ENCODE data around the gene HAUS3.

HAUS3 gene

GRCh38 chr4:2273221-2273620 is 31.3 kb upstream of the HAUS3 start:
- TF ChIP-seq SPI1 (IDR thresholded peaks at IDR 0.05; ENCODE audit: borderline replicate concordance, low read depth): no peak
- TF ChIP-seq REST (IDR thresholded peaks at IDR 0.05; ENCODE audit: insufficient replicate concordance, low read depth): no peak
- no peak for TF ChIP-seq GABPA (IDR thresholded peaks at IDR 0.05; ENCODE audit: low read depth)
- no peak for TF ChIP-seq POLR2AphosphoS5 (IDR thresholded peaks at IDR 0.05; ENCODE audit: low read depth)
- TF ChIP-seq, protein P1, sequence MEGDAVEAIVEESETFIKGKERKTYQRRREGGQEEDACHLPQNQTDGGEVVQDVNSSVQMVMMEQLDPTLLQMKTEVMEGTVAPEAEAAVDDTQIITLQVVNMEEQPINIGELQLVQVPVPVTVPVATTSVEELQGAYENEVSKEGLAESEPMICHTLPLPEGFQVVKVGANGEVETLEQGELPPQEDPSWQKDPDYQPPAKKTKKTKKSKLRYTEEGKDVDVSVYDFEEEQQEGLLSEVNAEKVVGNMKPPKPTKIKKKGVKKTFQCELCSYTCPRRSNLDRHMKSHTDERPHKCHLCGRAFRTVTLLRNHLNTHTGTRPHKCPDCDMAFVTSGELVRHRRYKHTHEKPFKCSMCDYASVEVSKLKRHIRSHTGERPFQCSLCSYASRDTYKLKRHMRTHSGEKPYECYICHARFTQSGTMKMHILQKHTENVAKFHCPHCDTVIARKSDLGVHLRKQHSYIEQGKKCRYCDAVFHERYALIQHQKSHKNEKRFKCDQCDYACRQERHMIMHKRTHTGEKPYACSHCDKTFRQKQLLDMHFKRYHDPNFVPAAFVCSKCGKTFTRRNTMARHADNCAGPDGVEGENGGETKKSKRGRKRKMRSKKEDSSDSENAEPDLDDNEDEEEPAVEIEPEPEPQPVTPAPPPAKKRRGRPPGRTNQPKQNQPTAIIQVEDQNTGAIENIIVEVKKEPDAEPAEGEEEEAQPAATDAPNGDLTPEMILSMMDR (IDR thresholded peaks at IDR 0.05; ENCODE audit: insufficient read depth, low read length): no peak
- Histone ChIP-seq H3K4me3 (replicated peaks; ENCODE audit: insufficient read depth, low read length) (no peak overlapping the region), H3K27ac (replicated peaks) (no peak overlapping the region), H3K27me3 (ENCODE audit: insufficient read depth, poor library complexity, severe bottlenecking) (no peaks in the 10 kb centered on the region)
- no peak for DNase-seq (ENCODE audit: low read depth in 1 of 2, low spot score in 1 of 2)

- no peak overlapping the region for H3K4me3 ChIP-seq (replicated peaks; ENCODE audit: insufficient read depth, low read length)
- no peaks in the 10 kb centered on the region for H3K27me3 ChIP-seq (ENCODE audit: insufficient read depth, poor library complexity, severe bottlenecking)
- no peak for TF ChIP-seq GABPA (IDR thresholded peaks at IDR 0.05; ENCODE audit: low read depth)
- no peak for TF ChIP-seq POLR2AphosphoS5 (IDR thresholded peaks at IDR 0.05; ENCODE audit: low read depth)
- TF ChIP-seq REST (IDR thresholded peaks at IDR 0.05; ENCODE audit: insufficient replicate concordance, low read depth): no peak
- TF ChIP-seq, protein P1 (IDR thresholded peaks at IDR 0.05; ENCODE audit: insufficient read depth, low read length): no peak
- no peak for TF ChIP-seq SPI1 (IDR thresholded peaks at IDR 0.05; ENCODE audit: borderline replicate concordance, low read depth)
- DNase-seq (ENCODE audit: low read depth in 1 of 2, low spot score in 1 of 2): no peak
- H3K27ac ChIP-seq (replicated peaks): no peak overlapping the region
Measured at GRCh38 chr4:2272828-2273120, 30.9 kb upstream of the HAUS3 start.

GRCh38 chr4:2272026-2272827 is 30.3 kb upstream of the HAUS3 start:
- Histone ChIP-seq H3K27me3 (ENCODE audit: insufficient read depth, poor library complexity, severe bottlenecking) (no peaks in the 10 kb centered on the region), H3K27ac (replicated peaks) (no peak overlapping the region), H3K4me3 (replicated peaks; ENCODE audit: insufficient read depth, low read length) (no peak overlapping the region)
- DNase-seq (ENCODE audit: low read depth in 1 of 2, low spot score in 1 of 2): no peak
- TF ChIP-seq, protein P1 (IDR thresholded peaks at IDR 0.05; ENCODE audit: insufficient read depth, low read length): no peak
- TF ChIP-seq GABPA (IDR thresholded peaks at IDR 0.05; ENCODE audit: low read depth): no peak
- no peak for TF ChIP-seq POLR2AphosphoS5 (IDR thresholded peaks at IDR 0.05; ENCODE audit: low read depth)
- no peak for TF ChIP-seq REST (IDR thresholded peaks at IDR 0.05; ENCODE audit: insufficient replicate concordance, low read depth)
- no peak for TF ChIP-seq SPI1 (IDR thresholded peaks at IDR 0.05; ENCODE audit: borderline replicate concordance, low read depth)
